ENCODE results near the gene FOXE3. TPM values are rescaled to one million over a fixed set of nuclear protein-coding genes. Genes with fewer than 3 reads are reported as not detected.

Gene FOXE3
- total and polyA plus RNA-seq, 9 of the 15 experiments (the other 6 are each of a cell fraction or from before 2014, with no cell fraction given) = not detected

DNA sequence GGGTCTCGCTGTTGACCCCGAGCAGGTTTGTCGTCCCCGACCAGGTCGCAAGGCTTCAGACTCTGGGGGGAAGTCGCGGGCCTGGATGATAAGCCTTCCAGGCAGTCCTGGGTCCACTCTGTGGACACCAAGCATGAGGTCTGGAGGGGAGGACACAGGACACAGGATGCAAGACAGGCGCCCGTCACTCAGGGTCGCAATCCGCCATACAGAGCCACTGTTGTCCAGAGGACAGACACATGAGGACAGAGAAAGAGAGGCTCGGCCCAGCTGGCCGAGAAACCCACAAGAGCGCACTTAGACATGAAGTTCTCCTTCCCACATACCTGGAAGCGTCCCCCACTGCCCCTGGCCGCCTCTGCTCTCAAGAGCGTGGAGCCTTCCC lies 16.9 kb downstream of the FOXE3 start:
- no peak overlapping the region for H3K4me2 ChIP-seq (ENCODE audit: insufficient read depth, low read length)
- WGBS (ENCODE audit: insufficient coverage, low coverage, missing lambda C conversion rate) = 85% methylated on average over 15 of the region's 17 CpGs
- 0 out of 3 replicates have a peak, but pooled peaks cover 7% of the 10 kb centered on the region for H3K79me2 ChIP-seq (ENCODE audit: control insufficient read depth, insufficient read depth, low read length)
- peaks cover 20% of the 10 kb centered on the region for H4K20me1 ChIP-seq (replicated peaks; ENCODE audit: control insufficient read depth, insufficient read depth, low read length)
- no peak overlapping the region for H2AFZ ChIP-seq (ENCODE audit: low read depth, low read length)
- TF ChIP-seq ZBTB33 (CRISPR knock-in tag; IDR thresholded peaks at IDR 0.05) (0 out of 2 replicates have a peak, but pooled peaks have one; percentile 25), ZNF764 (CRISPR knock-in tag; IDR thresholded peaks at IDR 0.05; ENCODE audit: low read depth) (no peak)
- H3K9me3 ChIP-seq (replicated peaks; ENCODE audit: control insufficient read depth, insufficient read depth, low read depth, low read length) = no peaks in the 10 kb centered on the region
- FAIRE-seq (no peak), ATAC-seq (no peak), DNase-seq (ENCODE audit: extremely low read depth in 1 of 4, low spot score in 3 of 4) (no peak)
- no peaks in the 10 kb centered on the region for H3K27me3 ChIP-seq (ENCODE audit: control insufficient read depth in 2 of 2, insufficient read depth in 2 of 2, low read length in 2 of 2)
- H3K9me1 ChIP-seq (ENCODE audit: control insufficient read depth, insufficient read depth, low read length) = no peaks in the 10 kb centered on the region
- ChIA-PET POLR2A (interaction anchor here (0.5 to 1.6 kb wide), 5 partner anchors 7 to 293 kb away, joined by 3 to 8 read pairs (median 4); no protein-coding TSS in a partner anchor), CTCF (ENCODE audit: low intra/inter-chr PET ratio) (interaction anchor here (0.5 to 1.4 kb wide), 2 partner anchors 275 to 278 kb away, joined by 3 to 4 read pairs; no protein-coding TSS in a partner anchor)
- no peak overlapping the region for H3K27ac ChIP-seq (ENCODE audit: extremely low read depth, low read depth, low read length)
- peak overlapping the region in 1 of 2 experiments; percentile 83; a peak in 1 of 4 replicates for H3K9ac ChIP-seq (ENCODE audit: insufficient read depth in 1 of 2, low read depth in 2 of 2, low read length in 2 of 2)
- H3K4me3 ChIP-seq = no peak overlapping the region
- H3K4me1 ChIP-seq (replicated peaks in 1 of 2; ENCODE audit: control insufficient read depth in 2 of 2, insufficient read depth in 2 of 2, low read length in 2 of 2) = peaks cover 14 to 42% of the 10 kb centered on the region in 2 experiments
- H3K36me3 ChIP-seq (ENCODE audit: control insufficient read depth, insufficient read depth, low read length) = peaks cover 4% of the 10 kb centered on the region; the same call in 2 of the 3 replicates
- no TSS peak for BruUV-seq (replicated peaks)
- intact Hi-C loops (cut with micrococcal nuclease) = loop anchor here (5.0 to 10.0 kb wide), 2 partner anchors 84 to 192 kb away; no protein-coding TSS in a partner anchor
- in situ Hi-C loops (cut with MboI) = loop anchor here (5.0 kb wide), 1 partner anchor 279 kb away; no protein-coding TSS in a partner anchor

All from K562 (cell line).